ENCODE measurements around the gene DNHD1. TPM values are rescaled to one million over a fixed set of nuclear protein-coding genes. Genes with fewer than 3 reads are reported as not detected.

DNHD1 gene
- total and polyA plus RNA-seq, 5 experiments from 2014 or later: 1.0 to 62.8 (median 1.9) TPM

DNA sequence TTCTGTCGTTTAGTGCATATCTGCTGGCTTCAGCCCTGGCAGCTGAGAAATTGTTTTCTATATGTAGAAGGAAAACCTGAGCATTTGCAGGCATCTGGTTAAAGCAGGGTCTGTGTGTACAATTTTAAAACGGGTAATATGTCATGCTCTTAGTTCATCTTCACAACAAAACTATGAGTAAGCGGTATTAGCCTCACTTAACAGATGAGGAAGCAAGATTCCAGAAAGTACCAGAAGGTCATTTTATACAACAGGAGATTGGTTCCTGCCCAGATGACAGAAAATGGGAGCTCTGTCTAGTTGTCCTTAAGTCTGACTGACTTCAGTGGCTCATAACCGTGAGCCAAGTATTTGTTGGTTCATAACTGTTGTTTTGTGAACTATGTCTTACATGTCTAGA, 14.6 kb upstream of the DNHD1 start:
- no peaks in the 10 kb centered on the region for H3K27me3 Mint-ChIP-seq
- DNase-seq (no peak), ATAC-seq (no peak)
- no peaks in the 10 kb centered on the region for H3K9me3 Mint-ChIP-seq
- POLR2A ChIA-PET: interaction anchor here (0.9 to 2.1 kb wide), 16 partner anchors 9 to 264 kb away, joined by 3 to 22 read pairs (median 8); partner anchors contain the start of genes APBB1, ILK, MRPL17 and RRP8
- H3K36me3 Mint-ChIP-seq: peaks cover 0 to 12% (median 0%) of the 10 kb centered on the region in 3 donors
- peak overlapping the region; percentile 66 to 99 (median 96) for H3K4me3 Mint-ChIP-seq
- peaks cover 26 to 46% (median 43%) of the 10 kb centered on the region in 4 donors for H3K4me1 Mint-ChIP-seq
- peak overlapping the region; percentile 80 to 99 (median 99) for H3K27ac Mint-ChIP-seq

GRCh38 chr11:6483015-6483414, 14.1 kb upstream of the DNHD1 start:
- DNase-seq (no peak), ATAC-seq (no peak)
- H3K4me3 Mint-ChIP-seq: peak overlapping the region; percentile 66 to 99 (median 96)
- POLR2A ChIA-PET: interaction anchor here (1.5 kb wide), 1 partner anchor 93 kb away, joined by 3 read pairs; the partner anchor contains the start of gene SMPD1
- no peaks in the 10 kb centered on the region for H3K9me3 Mint-ChIP-seq
- peak overlapping the region; percentile 80 to 99 (median 99) for H3K27ac Mint-ChIP-seq
- peaks cover 26 to 48% (median 43%) of the 10 kb centered on the region in 4 donors for H3K4me1 Mint-ChIP-seq
- H3K27me3 Mint-ChIP-seq: no peaks in the 10 kb centered on the region
- peaks cover 0 to 6% (median 0%) of the 10 kb centered on the region in 3 donors for H3K36me3 Mint-ChIP-seq

GRCh38 chr11:6485661-6486060, 11.4 kb upstream of the DNHD1 start:
- no peak overlapping the region for H3K4me3 Mint-ChIP-seq

DNA sequence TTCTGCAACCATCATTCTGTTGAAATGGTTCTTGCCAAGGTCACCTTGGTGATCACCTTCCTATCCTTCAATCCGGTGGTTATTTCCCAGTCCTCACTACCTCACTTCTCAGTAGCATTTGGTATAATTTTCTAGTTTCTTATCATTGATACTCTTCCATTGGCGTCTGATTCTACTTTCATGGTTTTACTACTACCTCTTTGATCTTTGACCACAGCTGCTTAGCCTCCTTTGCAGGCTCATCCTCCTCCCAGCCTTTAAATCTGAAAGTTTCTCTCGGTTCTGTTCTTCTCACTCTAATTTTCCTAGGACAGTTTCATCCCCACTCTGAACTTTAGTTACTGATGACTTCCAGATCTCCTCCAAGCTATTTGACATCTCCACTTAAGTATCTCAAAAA, 10.8 kb upstream of the DNHD1 start:
- POLR2A ChIA-PET: no interaction called here
- H3K4me1 Mint-ChIP-seq: peaks cover 15 to 34% (median 22%) of the 10 kb centered on the region in 4 donors
- H3K27ac Mint-ChIP-seq: no peak overlapping the region
- DNase-seq: no peak
- no peak for ATAC-seq
- no peaks in the 10 kb centered on the region for H3K27me3 Mint-ChIP-seq
- no peaks in the 10 kb centered on the region for H3K9me3 Mint-ChIP-seq
- H3K36me3 Mint-ChIP-seq: peaks cover 0 to 27% (median 4%) of the 10 kb centered on the region in 3 donors
- H3K4me3 Mint-ChIP-seq: no peak overlapping the region

More at GRCh38 chr11:6485661-6486060, 11.4 kb upstream of the DNHD1 start:
- Mint-ChIP-seq H3K9me3 (no peaks in the 10 kb centered on the region), H3K36me3 (peaks cover 0 to 21% (median 4%) of the 10 kb centered on the region in 3 donors), H3K27ac (no peak overlapping the region), H3K4me1 (peaks cover 20 to 40% (median 28%) of the 10 kb centered on the region in 4 donors), H3K27me3 (no peaks in the 10 kb centered on the region)
- POLR2A ChIA-PET: no interaction called here
- no peak for DNase-seq
- ATAC-seq: no peak

- Mint-ChIP-seq H3K36me3 (peaks cover 0 to 34% (median 4%) of the 10 kb centered on the region in 3 donors), H3K4me3 (no peak overlapping the region), H3K4me1 (peaks cover 15 to 33% (median 20%) of the 10 kb centered on the region in 4 donors), H3K27ac (no peak overlapping the region), H3K9me3 (no peaks in the 10 kb centered on the region), H3K27me3 (no peaks in the 10 kb centered on the region)
- ATAC-seq (no peak), DNase-seq (no peak)
- POLR2A ChIA-PET: no interaction called here
Measured at GRCh38 chr11:6486938-6487337, 10.1 kb upstream of the DNHD1 start.

DNA sequence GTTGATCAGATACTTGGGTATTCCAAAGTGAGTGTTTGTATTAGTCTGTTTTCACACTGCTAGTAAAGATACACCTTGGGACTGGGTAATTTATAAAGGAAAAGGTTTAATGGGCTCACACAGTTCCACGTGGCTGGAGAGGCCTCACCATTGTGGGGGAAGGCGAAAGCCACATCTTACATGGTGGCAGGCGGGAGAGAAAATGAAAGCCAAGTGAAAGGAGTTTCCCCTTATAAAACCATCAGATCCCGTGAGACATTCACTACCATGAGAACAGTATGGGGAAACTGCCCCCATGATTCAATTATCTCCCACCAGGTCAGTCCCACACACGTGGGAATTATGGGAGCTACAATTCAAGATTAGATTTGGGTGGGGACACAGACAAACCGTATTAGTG, 8.7 kb upstream of the DNHD1 start:
- no peak overlapping the region for H3K4me3 Mint-ChIP-seq
- no peaks in the 10 kb centered on the region for H3K27me3 Mint-ChIP-seq
- POLR2A ChIA-PET: interaction anchor here (0.6 to 1.3 kb wide), 2 partner anchors 11 to 12 kb away, joined by 3 read pairs; no protein-coding TSS in a partner anchor
- ATAC-seq (no peak), DNase-seq (no peak)
- no peaks in the 10 kb centered on the region for H3K9me3 Mint-ChIP-seq
- peaks cover 6 to 23% (median 9%) of the 10 kb centered on the region in 4 donors for H3K4me1 Mint-ChIP-seq
- peak overlapping the region in 6 of 10 donors; percentile 30 to 65 (median 52) for H3K27ac Mint-ChIP-seq
- peaks cover 0 to 46% (median 4%) of the 10 kb centered on the region in 3 donors for H3K36me3 Mint-ChIP-seq

GRCh38 chr11:6488821-6489220, 8.3 kb upstream of the DNHD1 start:
- DNase-seq: no peak
- H3K9me3 Mint-ChIP-seq: no peaks in the 10 kb centered on the region
- peaks cover 5 to 25% (median 8%) of the 10 kb centered on the region in 4 donors for H3K4me1 Mint-ChIP-seq
- ATAC-seq: no peak
- POLR2A ChIA-PET: interaction anchor here (0.6 to 1.3 kb wide), 2 partner anchors 11 to 13 kb away, joined by 3 read pairs; no protein-coding TSS in a partner anchor
- no peaks in the 10 kb centered on the region for H3K27me3 Mint-ChIP-seq
- H3K27ac Mint-ChIP-seq: peak overlapping the region in 4 of 10 donors; percentile 35 to 78 (median 60)
- no peak overlapping the region for H3K4me3 Mint-ChIP-seq
- H3K36me3 Mint-ChIP-seq: peaks cover 0 to 51% (median 4%) of the 10 kb centered on the region in 3 donors

DNA sequence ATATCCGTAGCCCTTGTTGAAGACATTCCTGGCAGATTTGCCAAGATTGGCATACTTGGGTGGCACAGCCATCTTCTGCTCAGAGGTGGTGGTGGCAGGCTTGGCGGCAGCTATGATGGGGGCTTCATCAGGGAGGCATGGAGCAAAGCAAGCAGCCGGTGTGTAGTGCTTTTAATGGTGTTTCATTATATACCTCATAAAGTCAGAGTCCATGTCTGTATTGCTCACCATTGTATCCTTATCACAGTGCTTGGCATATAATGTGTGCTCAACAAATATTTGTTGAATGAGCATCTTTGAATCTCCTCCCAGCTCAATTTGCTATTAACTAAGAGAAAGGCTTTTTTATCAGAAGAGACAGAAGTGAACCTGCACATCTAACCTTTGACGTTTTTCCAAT, 7.8 kb upstream of the DNHD1 start:
- H3K27me3 Mint-ChIP-seq: no peaks in the 10 kb centered on the region
- H3K36me3 Mint-ChIP-seq: peaks cover 0 to 54% (median 4%) of the 10 kb centered on the region in 3 donors
- no peaks in the 10 kb centered on the region for H3K9me3 Mint-ChIP-seq
- H3K4me1 Mint-ChIP-seq: peaks cover 5 to 26% (median 8%) of the 10 kb centered on the region in 4 donors
- peak overlapping the region in 6 of 10 donors; percentile 5 to 78 (median 28) for H3K27ac Mint-ChIP-seq
- no peak overlapping the region for H3K4me3 Mint-ChIP-seq
- POLR2A ChIA-PET: no interaction called here
- no peak for DNase-seq
- no peak for ATAC-seq

- H3K27ac Mint-ChIP-seq: peak overlapping the region in 1 of 10 donors; percentile 76
- peaks cover 0 to 70% (median 5%) of the 10 kb centered on the region in 3 donors for H3K36me3 Mint-ChIP-seq
- ATAC-seq: no peak
- no peak for DNase-seq
- H3K27me3 Mint-ChIP-seq: peaks cover 0 to 1% (median 0%) of the 10 kb centered on the region in 5 donors
- no peak overlapping the region for H3K4me3 Mint-ChIP-seq
- H3K9me3 Mint-ChIP-seq: no peaks in the 10 kb centered on the region
- POLR2A ChIA-PET: interaction anchor here (0.5 kb wide), 1 partner anchor 173 kb away, joined by 3 read pairs; no protein-coding TSS in a partner anchor
- peaks cover 3 to 38% (median 23%) of the 10 kb centered on the region in 4 donors for H3K4me1 Mint-ChIP-seq
Measured at GRCh38 chr11:6498121-6498520, 1.0 kb downstream of the DNHD1 start.

GRCh38 chr11:6498544-6498943, 1.5 kb downstream of the DNHD1 start:
- no peak for ATAC-seq
- POLR2A ChIA-PET: interaction anchor here (0.5 kb wide), 1 partner anchor 173 kb away, joined by 3 read pairs; no protein-coding TSS in a partner anchor
- H3K27ac Mint-ChIP-seq: peak overlapping the region in 4 of 10 donors; percentile 17 to 76 (median 47)

GRCh38 chr11:6502382-6502781, 5.3 kb downstream of the DNHD1 start:
- POLR2A ChIA-PET: no interaction called here
- ATAC-seq (no peak), DNase-seq (no peak)
- H3K27me3 Mint-ChIP-seq: no peaks in the 10 kb centered on the region
- H3K36me3 Mint-ChIP-seq: peaks cover 0 to 62% (median 11%) of the 10 kb centered on the region in 3 donors
- H3K27ac Mint-ChIP-seq: peak overlapping the region in 2 of 10 donors; percentile 18 to 67
- H3K4me3 Mint-ChIP-seq: no peak overlapping the region
- peaks cover 0 to 14% (median 14%) of the 10 kb centered on the region in 4 donors for H3K4me1 Mint-ChIP-seq
- H3K9me3 Mint-ChIP-seq: no peaks in the 10 kb centered on the region

More at GRCh38 chr11:6498544-6498943, 1.5 kb downstream of the DNHD1 start:
- H3K4me1 Mint-ChIP-seq: peaks cover 3 to 35% (median 21%) of the 10 kb centered on the region in 4 donors
- no peak overlapping the region for H3K4me3 Mint-ChIP-seq
- H3K27me3 Mint-ChIP-seq: peaks cover 0 to 1% (median 0%) of the 10 kb centered on the region in 5 donors
- DNase-seq: no peak
- no peaks in the 10 kb centered on the region for H3K9me3 Mint-ChIP-seq
- peaks cover 0 to 70% (median 9%) of the 10 kb centered on the region in 3 donors for H3K36me3 Mint-ChIP-seq

DNA sequence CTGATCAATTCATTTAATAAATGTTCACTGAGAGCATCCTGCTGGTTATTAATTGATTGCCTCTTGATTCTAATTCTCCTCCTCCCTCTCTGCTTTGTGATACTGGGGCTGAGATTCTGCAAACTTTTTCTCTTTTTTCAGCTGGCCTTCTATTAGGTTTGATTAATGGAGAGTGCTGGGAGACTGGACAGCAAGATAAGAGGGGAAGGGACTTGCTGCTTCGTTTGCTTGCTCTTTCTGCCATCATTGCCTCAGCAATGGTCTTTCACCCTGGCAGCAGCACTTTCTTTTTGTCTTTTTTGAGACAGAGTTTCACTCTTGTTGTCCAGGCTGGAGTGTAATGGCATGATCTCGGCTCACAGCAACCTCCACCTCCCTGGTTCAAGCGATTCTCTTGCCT, 7.1 kb downstream of the DNHD1 start:
- DNase-seq (no peak), ATAC-seq (no peak)
- POLR2A ChIA-PET: interaction anchor here (1.2 to 1.4 kb wide), 2 partner anchors 22 to 125 kb away, joined by 3 to 4 read pairs; partner anchors contain the start of gene TIMM10B
- Mint-ChIP-seq H3K9me3 (no peaks in the 10 kb centered on the region), H3K27ac (peak overlapping the region in 2 of 10 donors; percentile 26 to 49), H3K4me1 (peaks cover 0 to 14% (median 11%) of the 10 kb centered on the region in 4 donors), H3K27me3 (no peaks in the 10 kb centered on the region), H3K36me3 (peaks cover 0 to 58% (median 11%) of the 10 kb centered on the region in 3 donors), H3K4me3 (no peak overlapping the region)

Data from naive thymus-derived CD8-positive, alpha-beta T cell (primary cell).